GM19467 (cell line): ENCODE data around the gene RBM17.
"Not testable (repeated sequence)": the region's sequence is repeated elsewhere in the genome, so short reads cannot be mapped to it uniquely, and the experiment has no call there.

ENCODE experiments used
- ATAC-seq: cut with Tn5 transposase; IDR thresholded peaks from one replicate; pipeline ENCODE4 v1.9.1; 2021; ENCODE audit warnings: mild to moderate bottlenecking, moderate library complexity; ENCODE audit not compliant: unreplicated experiment

Gene RBM17

DNA sequence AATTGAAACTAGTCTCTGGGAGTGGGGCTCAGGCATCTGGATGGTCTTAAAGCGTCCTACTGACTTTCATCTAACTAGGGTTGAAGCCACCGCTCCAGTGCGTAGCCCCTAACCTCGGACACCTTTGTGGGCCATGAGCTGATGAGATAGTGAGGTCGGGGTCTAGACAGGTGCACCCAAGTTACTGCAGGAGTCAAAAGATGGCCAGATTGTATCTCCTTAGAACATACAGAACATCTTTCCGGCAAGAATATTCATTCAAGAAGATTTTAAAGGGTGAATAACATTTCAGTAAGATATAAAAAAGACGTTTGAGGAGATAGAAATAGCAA, 20.6 kb downstream of the RBM17 start:
- no peak for ATAC-seq

GRCh38 chr10:6110136-6110535, 21.3 kb downstream of the RBM17 start:
- ATAC-seq: no peak

DNA sequence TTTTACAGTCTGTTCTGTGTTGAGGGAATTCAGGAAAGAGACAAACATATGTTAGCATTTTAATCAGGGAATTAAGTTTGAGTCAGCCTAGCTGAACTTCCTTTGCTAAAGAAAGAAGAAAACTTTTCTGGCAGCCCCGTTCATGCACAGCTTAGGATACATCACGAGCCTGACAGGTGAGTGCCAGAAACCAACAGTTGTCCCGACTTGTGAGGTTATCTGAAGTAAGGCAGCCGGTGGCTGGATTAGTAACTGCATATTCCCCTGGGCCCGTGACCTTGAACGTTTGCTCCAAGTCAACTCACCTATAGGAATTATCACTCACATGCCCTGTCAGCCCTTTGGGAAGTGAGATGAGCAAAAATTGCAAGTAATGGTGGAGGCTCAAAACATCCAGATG, 24.1 kb downstream of the RBM17 start:
- no peak for ATAC-seq

DNA sequence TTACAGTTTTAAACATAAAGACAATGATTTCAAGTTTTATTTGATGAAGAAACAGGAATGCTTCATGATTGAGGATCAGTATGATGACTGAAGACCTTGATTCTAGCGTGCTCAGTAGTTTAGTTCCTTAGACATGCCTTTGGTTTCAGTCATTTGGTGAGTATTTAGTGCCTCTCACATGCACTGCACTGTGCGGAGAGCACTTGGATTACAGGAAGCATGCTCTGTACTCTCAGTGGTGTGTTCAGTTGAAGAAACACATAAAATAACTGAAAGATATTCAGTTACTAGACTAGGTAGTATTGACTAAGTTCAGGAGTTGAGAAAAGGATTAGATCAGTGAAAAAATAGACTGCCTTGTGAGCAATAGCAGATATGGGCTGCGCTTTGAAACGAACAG, 25.5 kb downstream of the RBM17 start:
- ATAC-seq: no peak

- ATAC-seq: no peak
These were observed 26.0 kb downstream of the RBM17 start for GRCh38 chr10:6114805-6115341.

GRCh38 chr10:6115411-6115810, 26.6 kb downstream of the RBM17 start:
- no peak for ATAC-seq

- ATAC-seq: no peak
These were observed 27.1 kb downstream of the RBM17 start for GRCh38 chr10:6115824-6116350.

DNA sequence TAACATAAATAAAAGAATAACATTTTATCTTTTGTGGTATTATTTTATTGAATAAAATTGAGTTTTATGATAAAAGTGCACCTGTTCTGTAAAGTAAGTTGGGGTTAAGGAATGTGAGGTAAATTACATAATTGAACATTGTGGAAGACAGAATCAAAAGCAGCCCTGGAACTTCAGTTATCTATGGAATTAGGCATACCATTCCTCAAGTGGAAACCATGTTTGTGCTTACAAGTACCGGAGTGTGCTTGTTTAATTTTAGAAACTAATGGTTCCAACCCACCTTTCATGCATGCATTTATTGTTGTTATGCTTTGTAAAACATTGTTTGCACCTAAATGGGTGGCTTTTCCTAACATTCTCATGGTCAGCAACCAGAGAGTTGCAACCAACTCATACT, 28.0 kb downstream of the RBM17 start:
- ATAC-seq: no peak

DNA sequence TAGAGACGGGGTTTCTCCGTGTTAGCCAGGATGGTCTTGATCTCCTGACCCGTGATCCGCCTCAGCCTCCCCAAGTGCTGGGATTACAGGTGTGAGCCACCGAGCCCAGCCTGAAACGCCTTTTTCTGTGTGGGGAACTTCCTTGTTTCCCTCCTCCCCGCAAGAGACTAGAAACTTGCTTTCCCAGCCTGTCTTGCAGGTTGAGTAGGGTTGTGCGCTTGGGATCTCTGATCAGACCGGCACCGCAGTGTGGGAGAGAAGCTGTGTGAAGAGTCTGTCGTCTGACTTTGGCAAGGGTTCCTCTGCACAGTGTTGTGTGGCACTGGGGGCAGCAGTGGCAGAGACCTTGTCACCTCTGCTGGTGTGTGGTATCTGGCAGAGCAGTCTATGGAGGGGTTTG, 28.9 kb downstream of the RBM17 start:
- ATAC-seq: no peak

DNA sequence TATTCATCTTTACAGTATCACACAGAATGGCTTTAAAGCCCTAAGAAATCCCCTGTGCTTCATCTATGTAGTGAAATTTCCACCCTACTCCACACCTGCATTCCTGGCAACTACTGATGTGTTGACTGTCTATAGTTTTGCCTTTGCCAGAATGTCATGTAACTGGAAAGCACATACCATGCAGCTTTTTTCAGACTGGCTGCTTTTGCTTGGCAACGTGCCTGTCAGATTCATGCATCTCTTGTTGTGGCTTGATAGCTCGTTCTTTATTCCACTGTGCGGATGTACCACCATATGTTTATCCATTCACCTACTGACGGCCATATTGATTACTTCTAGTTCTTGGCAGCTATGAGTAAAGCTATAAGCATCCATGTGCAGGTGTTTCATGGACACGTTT, 30.6 kb downstream of the RBM17 start:
- no peak for ATAC-seq

GRCh38 chr10:6119962-6120361, 31.1 kb downstream of the RBM17 start:
- ATAC-seq: no peak

DNA sequence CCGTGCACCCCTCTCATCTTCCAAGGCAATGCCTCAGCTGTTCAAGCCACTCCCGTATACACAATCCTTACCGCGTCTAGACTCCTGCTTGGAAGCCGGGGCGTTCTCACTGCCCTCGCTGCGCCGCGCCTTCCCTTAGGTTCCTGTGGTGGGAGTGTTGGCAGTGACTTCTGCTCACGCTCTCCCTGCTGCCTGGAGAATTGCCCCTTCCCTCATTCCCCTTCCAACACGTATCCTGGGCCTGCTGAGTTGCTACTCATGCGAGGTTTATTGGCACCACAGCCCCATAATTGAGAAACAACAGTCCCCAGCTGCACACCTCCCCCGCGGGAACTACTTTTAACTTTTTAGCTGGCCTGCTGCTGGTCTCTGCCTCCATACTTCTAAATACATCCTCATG, 31.9 kb downstream of the RBM17 start:
- no peak for ATAC-seq

DNA sequence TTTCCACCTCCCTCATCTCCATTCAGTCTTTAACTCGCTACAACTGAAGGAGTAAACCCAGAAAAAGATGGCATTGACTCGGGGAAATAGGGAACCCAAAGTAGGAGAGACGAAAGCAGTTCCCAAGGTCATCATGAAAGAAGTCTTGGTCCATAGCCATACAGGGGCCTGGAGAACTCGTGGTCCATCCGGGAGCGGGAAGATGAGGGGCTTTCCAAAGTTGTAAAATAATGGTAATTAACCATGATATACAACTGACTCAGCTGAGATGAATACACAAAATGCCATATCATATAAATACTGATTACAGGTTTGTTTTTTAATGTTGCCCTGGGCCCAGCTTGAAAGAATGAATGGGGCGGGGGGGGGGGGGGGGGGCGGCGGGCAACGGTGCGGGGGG, 32.3 kb downstream of the RBM17 start:
- no peak for ATAC-seq

GRCh38 chr10:6123532-6123931, 34.7 kb downstream of the RBM17 start:
- no peak for ATAC-seq

DNA sequence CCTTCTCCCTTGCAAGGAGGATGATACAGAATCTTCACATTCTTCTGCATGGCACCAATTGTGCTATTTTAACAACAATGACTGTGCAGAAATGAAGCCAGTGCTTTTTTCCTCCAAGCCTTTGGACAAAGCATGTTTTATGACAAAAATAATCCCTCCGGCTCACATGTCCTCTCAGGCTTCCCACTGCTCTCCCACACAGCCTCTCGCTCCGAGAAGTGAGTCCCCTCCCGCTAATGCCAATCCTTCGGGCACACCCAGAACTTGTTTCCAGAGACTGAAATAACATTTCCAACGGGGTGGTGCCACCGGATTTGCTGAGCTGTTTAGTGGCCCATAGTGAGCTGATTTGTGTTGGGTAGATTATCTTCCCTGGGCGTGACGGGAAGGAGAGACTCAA, 35.8 kb downstream of the RBM17 start:
- ATAC-seq: no peak

DNA sequence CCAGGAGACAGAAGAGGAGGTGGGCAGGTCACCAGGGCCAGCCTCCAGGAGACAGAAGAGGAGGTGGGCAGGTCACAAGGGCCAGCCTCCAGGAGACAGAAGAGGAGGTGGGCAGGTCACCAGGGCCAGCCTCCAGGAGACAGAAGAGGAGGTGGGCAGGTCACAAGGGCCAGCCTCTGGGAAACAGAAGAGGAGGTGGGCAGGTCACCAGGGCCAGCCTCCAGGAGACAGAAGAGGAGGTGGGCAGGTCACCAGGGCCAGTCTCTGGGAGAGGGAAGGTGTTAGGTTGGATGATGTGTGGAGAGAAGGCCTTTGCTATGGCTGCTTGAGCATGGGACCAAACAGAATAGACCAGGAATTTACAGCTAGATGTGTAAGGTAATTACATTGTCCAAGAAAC, 38.6 kb downstream of the RBM17 start:
- ATAC-seq: not testable (repeated sequence)

- ATAC-seq: no peak
These were observed 39.3 kb downstream of the RBM17 start for GRCh38 chr10:6128087-6128486.

- ATAC-seq: no peak
These were observed 39.9 kb downstream of the RBM17 start for GRCh38 chr10:6128591-6129251.

DNA sequence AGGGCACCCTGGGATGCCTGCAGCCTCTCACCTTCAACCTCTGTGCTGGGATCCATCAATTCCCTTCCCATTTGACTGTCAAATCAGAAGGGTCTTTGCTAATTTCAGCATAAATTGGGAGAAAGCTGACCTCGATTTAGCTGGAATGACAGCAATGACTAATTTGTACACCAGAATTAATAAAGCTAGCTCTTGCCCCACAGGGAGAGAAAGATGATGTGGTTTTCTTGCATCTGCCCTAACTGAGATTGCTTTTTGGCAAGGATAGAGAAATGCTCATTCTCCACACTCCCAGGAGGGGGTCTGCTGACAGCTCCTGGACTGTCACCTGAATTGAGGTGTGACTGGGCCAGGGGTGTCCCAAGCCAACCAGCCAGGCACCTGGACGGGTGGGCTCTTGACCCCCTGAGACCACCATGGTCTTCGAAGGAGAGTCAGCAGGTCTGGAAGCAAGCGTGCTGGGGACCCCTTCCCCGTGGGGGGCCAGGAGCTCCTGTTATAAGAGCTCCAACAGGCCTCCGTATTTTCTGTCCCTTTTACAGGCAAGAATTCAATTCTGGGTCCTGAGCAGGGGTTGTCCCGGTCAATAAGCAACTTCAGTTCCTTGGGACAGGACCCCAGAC, 42.1 kb downstream of the RBM17 start:
- ATAC-seq: no peak

DNA sequence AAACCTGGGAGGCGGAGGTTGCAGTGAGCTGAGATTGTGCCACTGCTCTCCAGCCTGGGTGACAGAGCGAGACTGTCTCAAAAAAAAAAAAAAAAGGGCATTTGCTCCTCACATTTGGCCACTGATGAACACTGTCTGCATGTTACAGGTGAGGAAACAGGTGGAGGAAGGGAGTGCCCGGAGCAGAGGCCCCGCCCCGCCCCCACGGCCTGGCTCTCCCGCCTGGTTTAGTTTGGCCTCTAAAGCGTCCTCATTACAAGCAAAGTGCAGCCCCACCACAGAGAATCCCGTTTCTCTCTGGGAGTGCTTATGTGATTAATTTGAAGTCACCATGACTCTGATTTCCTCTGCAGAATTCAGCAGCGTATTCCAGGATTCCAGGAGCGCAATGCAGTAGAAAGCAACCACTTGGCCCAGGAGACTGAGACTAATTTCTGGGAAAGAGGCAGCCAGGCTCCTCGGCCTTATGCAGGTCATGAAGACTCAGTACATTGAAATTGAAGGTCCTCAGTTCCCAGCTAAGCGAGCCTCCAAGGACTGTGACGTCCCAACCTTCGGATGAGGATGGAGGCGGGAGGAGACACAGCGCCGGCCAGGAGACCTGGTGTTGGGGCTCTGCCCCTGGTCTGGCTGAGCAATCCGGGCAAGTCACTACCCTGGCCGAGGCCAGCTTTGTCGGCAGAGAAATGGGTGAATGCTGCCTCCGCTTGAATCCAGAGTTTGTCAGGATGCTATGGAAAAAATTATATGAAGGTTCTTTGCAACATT, 44.7 kb downstream of the RBM17 start:
- ATAC-seq: no peak

DNA sequence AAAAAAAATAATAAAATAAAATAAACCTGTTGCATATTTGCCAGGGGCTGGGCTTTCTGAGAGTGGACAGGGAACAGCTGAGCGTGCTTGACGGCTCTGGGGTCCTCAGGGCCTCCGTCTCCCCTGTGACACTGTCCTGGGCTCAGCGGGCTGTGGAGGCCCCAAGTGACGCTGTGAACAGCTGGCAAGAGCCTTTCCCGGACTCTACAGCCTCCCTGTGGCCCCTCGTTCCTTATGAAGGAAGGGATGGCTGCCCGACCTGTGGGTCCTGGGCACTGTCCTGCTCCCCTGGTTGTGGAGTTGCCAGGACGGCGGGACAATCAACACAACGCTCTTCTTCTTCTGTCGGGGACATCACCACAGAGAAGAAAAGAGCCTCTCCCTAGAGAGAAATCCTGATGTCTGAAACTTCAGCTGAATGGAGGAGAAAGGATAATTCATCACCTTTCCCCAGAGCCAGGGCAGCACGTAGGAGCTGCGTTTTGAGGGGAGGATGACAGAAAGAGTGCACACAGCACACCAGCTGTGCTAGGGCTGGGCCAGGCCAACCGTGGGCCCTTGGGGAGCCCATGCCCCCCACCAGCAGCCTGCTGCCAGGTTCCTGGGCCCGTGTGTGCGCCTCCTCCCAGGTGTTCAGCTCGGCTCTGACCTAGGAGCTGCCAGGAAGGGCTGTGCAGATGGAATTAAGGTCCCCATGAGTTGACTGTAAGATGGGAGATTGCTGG, 45.4 kb downstream of the RBM17 start:
- no peak for ATAC-seq
